Gastrocnemius medialis (tissue), 4 donors: Measurements from ENCODE around the gene SHF. TPM values are rescaled to one million over a fixed set of nuclear protein-coding genes. Genes with fewer than 3 reads are reported as not detected.
A peak's percentile ranks its signal among the peaks of the same experiment; 100 is the strongest.

ENCODE experiments used
- ATAC-seq, 2 donors: fragments of 150-250 bp; one replicate each; pipeline ENCODE4 v1.9.1; 2016
- DNase-seq, 2 donors: peaks; one replicate each; pipeline ENCODE4 v3.0.0-alpha.2; 2019
- H3K27ac ChIP-seq, 4 donors: fragments of 200-600 bp; sonication (generic); 1 replicate in 1 of 4; 2 replicates in 3 of 4; pipeline ENCODE4 v1.5.1; 2016 to 2018; ENCODE audit warnings: mild to moderate bottlenecking in 2 of 4, moderate library complexity in 1 of 4
- H3K27me3 ChIP-seq, 3 donors: fragments of 200-600 bp; sonication (generic) in 2 of 3; 1 replicate in 1 of 3; 2 replicates in 2 of 3; pipeline versions ENCODE4 v1.5.1 to v1.6.0; 2016 to 2019; ENCODE audit warnings: mild to moderate bottlenecking in 1 of 3, moderate library complexity in 1 of 3
- H3K36me3 ChIP-seq, 2 donors: fragments of 200-600 bp; sonication (generic) in 1 of 2; one replicate each; pipeline ENCODE4 v1.5.1; 2017 to 2018
- H3K4me1 ChIP-seq, 2 donors: fragments of 200-600 bp; sonication (generic) in 1 of 2; one replicate each; pipeline ENCODE4 v1.5.1; 2016 to 2017; ENCODE audit warnings: mild to moderate bottlenecking in 2 of 2
- H3K4me3 ChIP-seq, 4 donors: fragments of 200-600 bp; sonication (generic) in 3 of 4; 1 replicate in 1 of 4; 2 replicates in 3 of 4; pipeline ENCODE4 v1.5.1; 2016 to 2019; ENCODE audit warnings: mild to moderate bottlenecking in 2 of 4
- H3K9me3 ChIP-seq, 3 donors: fragments of 200-600 bp; sonication (generic) in 2 of 3; 1 replicate in 1 of 3; 2 replicates in 2 of 3; pipeline ENCODE4 v1.5.1; 2016 to 2019
- CTCF ChIP-seq, 5 experiments: fragments of 450-650 bp in 3 of 5; fragments of 200-600 bp in 2 of 5; sonication (generic) in 2 of 5; IDR thresholded peaks in 4 of 5; conservative IDR thresholded peaks in 1 of 5; 1 replicate in 4 of 5; 2 replicates in 1 of 5; pipeline ENCODE4 v1.5.1; 2016 to 2019; ENCODE audit warnings: antibody characterized with exemption in 5 of 5, mild to moderate bottlenecking in 3 of 5, moderate library complexity in 3 of 5
- POLR2A ChIP-seq, 2 donors: fragments of 450-650 bp; IDR thresholded peaks; one replicate each; pipeline ENCODE4 v1.6.1; 2017; ENCODE audit warnings: antibody characterized with exemption in 2 of 2, mild to moderate bottlenecking in 2 of 2, moderate library complexity in 2 of 2
- in situ Hi-C, 4 donors: fragments of 200-750 bp; cut with MboI; loops; one replicate each; pipeline versions ENCODE4 v1.15.0 to v1.8.0; 2017; ENCODE audit warnings: low sequenced_read_pairs in 4 of 4
- intact Hi-C: fragments of 100-400 bp; cut with DNase I; formaldehyde crosslinking; loops from one replicate; pipeline ENCODE4 v1.15.1; 2023; ENCODE audit warnings: low total_unique reads
- total RNA-seq, 4 donors: library from RNA; depleted of rRNA; stranded (reverse); fragments of >200 nt; gene quantifications; one replicate each; pipeline versions ENCODE4 v1.1.0 to v1.2.3, GENCODE V29; 2016

SHF gene
- total RNA-seq, 4 donors from 2014 or later: 0.80 to 3.3 (median 1.7) TPM

DNA sequence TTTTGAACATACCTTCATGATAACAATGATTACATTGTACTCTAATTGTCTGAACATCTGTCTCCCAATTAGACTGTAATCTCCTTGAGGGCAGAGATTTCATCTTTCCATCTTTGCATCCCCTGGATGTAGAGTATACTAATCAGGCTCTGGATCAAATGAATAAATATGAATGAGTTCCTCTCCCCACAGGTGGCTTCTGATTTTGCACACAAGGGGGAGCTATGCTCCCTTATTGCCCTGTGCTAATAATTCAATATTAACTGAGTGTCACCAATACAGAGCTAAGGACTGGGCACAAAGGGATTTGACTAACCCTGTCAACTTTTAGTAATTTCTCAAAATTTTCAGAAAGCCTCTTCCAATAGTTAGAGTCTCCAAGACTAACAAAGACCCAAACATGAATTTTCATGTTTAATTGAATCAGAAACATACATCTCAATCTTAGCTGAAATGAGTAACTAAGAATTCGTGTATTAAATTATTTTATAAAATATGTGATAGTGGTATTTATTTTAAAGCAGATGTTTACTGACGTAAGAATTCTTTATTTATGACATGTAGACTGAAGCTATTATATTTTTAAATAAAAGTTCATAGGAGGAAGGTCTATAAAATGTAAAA is 61.1 kb downstream of the SHF start:
- ATAC-seq: no peak
- peaks cover 25 to 40% (median 34%) of the 10 kb centered on the region in 3 donors for H3K27me3 ChIP-seq
- no peaks in the 10 kb centered on the region for H3K36me3 ChIP-seq
- no peak overlapping the region for H3K4me3 ChIP-seq
- no peak for DNase-seq
- TF ChIP-seq CTCF (IDR thresholded peaks at IDR 0.05 in 4 of 5, conservative IDR thresholded peaks at IDR 0.05 in 1 of 5) (peak; percentile 14 to 60 (median 23)), POLR2A (IDR thresholded peaks at IDR 0.05) (no peak)
- H3K4me1 ChIP-seq: no peaks in the 10 kb centered on the region
- H3K9me3 ChIP-seq: no peaks in the 10 kb centered on the region
- in situ Hi-C loops: no loop called here
- H3K27ac ChIP-seq: no peak overlapping the region
- intact Hi-C loops: no loop called here

DNA sequence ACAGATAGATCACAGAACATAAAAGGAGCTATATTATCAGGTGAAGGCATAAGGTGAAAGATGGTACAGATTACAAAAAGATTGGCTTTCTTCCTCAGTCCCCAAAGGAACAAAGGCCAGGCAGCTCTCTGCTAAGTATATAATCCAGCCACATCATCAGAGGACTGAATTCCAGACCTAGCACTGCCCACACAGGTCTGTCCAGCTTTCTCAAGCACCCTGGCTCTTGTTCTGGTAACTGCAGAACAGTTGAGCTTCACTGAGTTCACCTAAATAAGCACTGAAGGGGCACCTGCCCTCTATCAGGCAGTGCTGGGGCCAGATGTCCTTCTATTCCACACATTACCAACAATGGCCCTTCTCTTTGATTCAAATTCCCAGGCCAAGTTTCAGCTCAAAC is 64.4 kb downstream of the SHF start:
- Histone ChIP-seq H3K27ac (no peak overlapping the region), H3K27me3 (peaks cover 0 to 16% (median 7%) of the 10 kb centered on the region in 3 donors), H3K4me1 (no peaks in the 10 kb centered on the region), H3K4me3 (no peak overlapping the region), H3K9me3 (no peaks in the 10 kb centered on the region), H3K36me3 (no peaks in the 10 kb centered on the region)
- intact Hi-C loops (no loop called here), in situ Hi-C loops (no loop called here)
- no peak for ATAC-seq
- no peak for DNase-seq
- TF ChIP-seq CTCF (IDR thresholded peaks at IDR 0.05 in 4 of 5, conservative IDR thresholded peaks at IDR 0.05 in 1 of 5): no peak
- TF ChIP-seq POLR2A (IDR thresholded peaks at IDR 0.05): no peak

DNA sequence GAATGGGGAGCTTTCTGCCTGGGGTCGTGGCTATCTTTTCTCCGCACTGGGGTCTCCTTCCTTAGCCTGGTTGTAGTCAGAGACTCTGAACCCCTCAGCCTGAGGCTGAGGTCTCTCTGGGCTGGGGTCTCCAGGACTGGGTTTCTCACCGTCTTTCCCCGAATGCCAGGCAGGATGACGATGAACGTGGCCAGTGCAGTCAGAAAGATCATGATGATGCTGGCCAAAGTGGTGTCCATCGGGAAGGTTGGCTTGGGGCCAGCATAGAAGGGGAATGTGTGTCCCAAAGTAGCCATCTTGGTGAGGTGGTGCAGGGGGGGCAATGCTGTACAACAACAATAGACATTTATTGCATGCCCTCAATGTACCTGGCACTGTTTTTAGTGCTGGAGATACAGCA is 65.0 kb downstream of the SHF start:
- Histone ChIP-seq H3K27ac (no peak overlapping the region), H3K4me1 (peaks cover 0 to 2% of the 10 kb centered on the region in 2 donors), H3K4me3 (no peak overlapping the region), H3K36me3 (no peaks in the 10 kb centered on the region), H3K27me3 (peaks cover 2 to 15% (median 2%) of the 10 kb centered on the region in 3 donors), H3K9me3 (no peaks in the 10 kb centered on the region)
- DNase-seq: no peak
- ATAC-seq: no peak
- intact Hi-C loops (no loop called here), in situ Hi-C loops (no loop called here)
- no peak for TF ChIP-seq CTCF (IDR thresholded peaks at IDR 0.05 in 4 of 5, conservative IDR thresholded peaks at IDR 0.05 in 1 of 5)
- no peak for TF ChIP-seq POLR2A (IDR thresholded peaks at IDR 0.05)

- no peaks in the 10 kb centered on the region for H3K36me3 ChIP-seq
- H3K27ac ChIP-seq: no peak overlapping the region
- peaks cover 4% of the 10 kb centered on the region in 2 donors for H3K4me1 ChIP-seq
- intact Hi-C loops: no loop called here
- no peak overlapping the region for H3K4me3 ChIP-seq
- in situ Hi-C loops: no loop called here
- TF ChIP-seq POLR2A (IDR thresholded peaks at IDR 0.05) (no peak), CTCF (IDR thresholded peaks at IDR 0.05 in 4 of 5, conservative IDR thresholded peaks at IDR 0.05 in 1 of 5) (no peak)
- ATAC-seq: no peak
- no peak for DNase-seq
- peaks cover 10 to 16% (median 10%) of the 10 kb centered on the region in 3 donors for H3K27me3 ChIP-seq
- no peaks in the 10 kb centered on the region for H3K9me3 ChIP-seq
Observed at GRCh38 chr15:45121706-45122417, 65.9 kb downstream of the SHF start.
